Fibroblast of the aortic adventitia (primary cell): ENCODE results near the gene GET4. TPM values are rescaled to one million over a fixed set of nuclear protein-coding genes. Genes with fewer than 3 reads are reported as not detected.

Experiments used
- DNase-seq: peaks from one replicate; pipeline ENCODE4 v3.0.0-alpha.2; 2010; ENCODE audit warnings: low read depth
- H3K4me3 ChIP-seq: 2 replicates; pipeline ENCODE4 v1.5.1; 2011; ENCODE audit warnings: low read depth, mild to moderate bottlenecking, control low read depth, low read length, moderate library complexity
- CTCF ChIP-seq: IDR thresholded peaks from 2 replicates; pipeline ENCODE4 v1.5.1; 2011; ENCODE audit warnings: mild to moderate bottlenecking, low read length, control low read depth, inconsistent platforms; ENCODE audit not compliant: insufficient read depth
- total RNA-seq: library from RNA; depleted of rRNA; stranded (reverse); fragments of >200 nt; gene quantifications from 2 replicates; pipeline ENCODE4 v1.2.3, GENCODE V29; 2012; ENCODE audit warnings: low replicate concordance

GET4 gene
- total RNA-seq, 1 donor = 14.2 TPM

GRCh38 chr7:832968-833424, 43.4 kb upstream of the GET4 start:
- H3K4me3 ChIP-seq = no peak overlapping the region
- no peak for TF ChIP-seq CTCF
- DNase-seq = no peak

GRCh38 chr7:833601-834258, 42.6 kb upstream of the GET4 start:
- no peak overlapping the region for H3K4me3 ChIP-seq
- no peak for TF ChIP-seq CTCF
- no peak for DNase-seq

GRCh38 chr7:834277-834676, 42.1 kb upstream of the GET4 start:
- no peak for TF ChIP-seq CTCF
- DNase-seq = no peak
- no peak overlapping the region for H3K4me3 ChIP-seq

- no peak for TF ChIP-seq CTCF
- H3K4me3 ChIP-seq = no peak overlapping the region
- no peak for DNase-seq
Measured at GRCh38 chr7:835021-835420, 41.3 kb upstream of the GET4 start.

- no peak for TF ChIP-seq CTCF
- no peak for DNase-seq
- H3K4me3 ChIP-seq = no peak overlapping the region
Measured at GRCh38 chr7:835485-836401, 40.6 kb upstream of the GET4 start.

GRCh38 chr7:836429-836828, 39.9 kb upstream of the GET4 start:
- DNase-seq = peak; percentile 62
- TF ChIP-seq CTCF = peak; percentile 68
- H3K4me3 ChIP-seq = no peak overlapping the region
